NCI-H345 treated with DMSO at 0.1 percent for 48 hours (cell line): ENCODE results near the gene TMEM123.

ENCODE experiments used
- DNase-seq: peaks from one replicate; lab custom pipeline; 2025; ENCODE audit not compliant: unreplicated experiment; lab: John Stamatoyannopoulos, UW

TMEM123 gene

GRCh38 chr11:102426570-102426969 is 26.0 kb downstream of the TMEM123 start:
- no peak for DNase-seq

GRCh38 chr11:102426000-102426399 is 26.6 kb downstream of the TMEM123 start:
- DNase-seq = no peak

- DNase-seq = no peak
Observed at GRCh38 chr11:102423936-102424335, 28.6 kb downstream of the TMEM123 start.

- no peak for DNase-seq
Observed at GRCh38 chr11:102422817-102423712, 29.5 kb downstream of the TMEM123 start.

GRCh38 chr11:102421261-102421660 is 31.3 kb downstream of the TMEM123 start:
- DNase-seq = peak; percentile 39

- no peak for DNase-seq
Observed at GRCh38 chr11:102420547-102420946, 32.0 kb downstream of the TMEM123 start.

GRCh38 chr11:102419181-102419580 is 33.4 kb downstream of the TMEM123 start:
- no peak for DNase-seq

GRCh38 chr11:102416976-102417375 is 35.6 kb downstream of the TMEM123 start:
- DNase-seq = no peak

GRCh38 chr11:102415304-102415916 is 37.2 kb downstream of the TMEM123 start:
- no peak for DNase-seq

- no peak for DNase-seq
Observed at GRCh38 chr11:102414559-102414958, 38.0 kb downstream of the TMEM123 start.

GRCh38 chr11:102413497-102413896 is 39.1 kb downstream of the TMEM123 start:
- no peak for DNase-seq

- DNase-seq = no peak
Observed at GRCh38 chr11:102411142-102411541, 41.4 kb downstream of the TMEM123 start.

- no peak for DNase-seq
Observed at GRCh38 chr11:102410382-102410784, 42.2 kb downstream of the TMEM123 start.

- DNase-seq = no peak
Observed at GRCh38 chr11:102408339-102408738, 44.2 kb downstream of the TMEM123 start.

GRCh38 chr11:102407901-102408300 is 44.7 kb downstream of the TMEM123 start:
- no peak for DNase-seq

- DNase-seq = no peak
Observed at GRCh38 chr11:102406099-102406498, 46.5 kb downstream of the TMEM123 start.

- no peak for DNase-seq
Observed at GRCh38 chr11:102405501-102405900, 47.1 kb downstream of the TMEM123 start.

- DNase-seq = no peak
Observed at GRCh38 chr11:102402548-102402947, 50.0 kb downstream of the TMEM123 start.

- DNase-seq = no peak
Observed at GRCh38 chr11:102401905-102402304, 50.7 kb downstream of the TMEM123 start.

GRCh38 chr11:102400603-102401002 is 52.0 kb downstream of the TMEM123 start:
- DNase-seq = no peak

- no peak for DNase-seq
Observed at GRCh38 chr11:102399189-102399588, 53.4 kb downstream of the TMEM123 start.

- no peak for DNase-seq
Observed at GRCh38 chr11:102398297-102398696, 54.3 kb downstream of the TMEM123 start.
